CD14-positive monocyte (primary cell): ENCODE data around the gene SLC35E3. TPM values are rescaled to one million over a fixed set of nuclear protein-coding genes. Genes with fewer than 3 reads are reported as not detected.

Experiments
- DNase-seq, 3 donors: peaks; one replicate each; pipeline ENCODE4 v3.0.0-alpha.2; 2011 to 2022
- H2AFZ ChIP-seq: 2 replicates; pipeline ENCODE4 v1.6.0; 2012; ENCODE audit warnings: mild to moderate bottlenecking, low read depth, low read length, inconsistent platforms; ENCODE audit not compliant: insufficient read depth, poor library complexity, severe bottlenecking
- H3K27ac ChIP-seq, 2 donors: 1 replicate in 1 of 2; 2 replicates in 1 of 2; pipeline ENCODE4 v1.5.1; 2012 to 2013; ENCODE audit warnings: low read length in 2 of 2, control low read depth in 1 of 2, inconsistent platforms in 1 of 2, low read depth in 1 of 2, mild to moderate bottlenecking in 1 of 2
- H3K27me3 ChIP-seq, 2 donors: one replicate each; pipeline versions ENCODE4 v1.6.0 to v1.6.1; 2011 to 2013; ENCODE audit warnings: low read length in 2 of 2; ENCODE audit not compliant: control insufficient read depth in 2 of 2, insufficient read depth in 2 of 2
- H3K36me3 ChIP-seq, 2 donors: replicated peaks in 1 of 2; 1 replicate in 1 of 2; 2 replicates in 1 of 2; pipeline versions ENCODE4 v1.5.1 to v1.6.1; 2012 to 2013; ENCODE audit warnings: low read length in 2 of 2, control low read depth in 1 of 2, inconsistent platforms in 1 of 2, mild to moderate bottlenecking in 1 of 2; ENCODE audit not compliant: insufficient read depth in 2 of 2, control insufficient read depth in 1 of 2
- H3K4me1 ChIP-seq, 2 donors: 1 replicate in 1 of 2; 2 replicates in 1 of 2; pipeline versions ENCODE4 v1.5.1 to v1.6.1; 2012 to 2013; ENCODE audit warnings: low read length in 2 of 2, control low read depth in 1 of 2, inconsistent platforms in 1 of 2, mild to moderate bottlenecking in 1 of 2, moderate library complexity in 1 of 2; ENCODE audit not compliant: insufficient read depth in 2 of 2, control insufficient read depth in 1 of 2
- H3K4me2 ChIP-seq: replicated peaks from 2 replicates; pipeline ENCODE3; 2012; ENCODE audit warnings: low read length, moderate library complexity, mild to moderate bottlenecking; ENCODE audit not compliant: poor library complexity, severe bottlenecking; ENCODE audit errors: extremely low read depth
- H3K4me3 ChIP-seq, 3 experiments: fragments of 200-600 bp in 1 of 3; sonication (generic) in 1 of 3; replicated peaks in 1 of 3; 1 replicate in 2 of 3; 2 replicates in 1 of 3; pipeline ENCODE4 v1.5.1; 2011 to 2013; ENCODE audit warnings: low read length in 3 of 3, mild to moderate bottlenecking in 3 of 3, control low read depth in 2 of 3, low read depth in 2 of 3, inconsistent platforms in 1 of 3, moderate library complexity in 1 of 3
- H3K79me2 ChIP-seq: 2 replicates; pipeline ENCODE4 v1.6.0; 2012; ENCODE audit warnings: mild to moderate bottlenecking, control low read depth, inconsistent platforms, low read length, moderate library complexity; ENCODE audit not compliant: insufficient read depth
- H3K9ac ChIP-seq: 2 replicates; pipeline ENCODE4 v1.6.0; 2017; ENCODE audit warnings: low read length, mild to moderate bottlenecking; ENCODE audit not compliant: insufficient read depth, poor library complexity, severe bottlenecking
- H3K9me3 ChIP-seq, 2 donors: replicated peaks in 1 of 2; 1 replicate in 1 of 2; 2 replicates in 1 of 2; pipeline versions ENCODE4 v1.5.1 to v1.6.1; 2012 to 2013; ENCODE audit warnings: low read length in 2 of 2, control low read depth in 1 of 2; ENCODE audit not compliant: control insufficient read depth in 1 of 2, insufficient read depth in 1 of 2
- H4K20me1 ChIP-seq: 2 replicates; pipeline ENCODE4 v1.6.0; 2012; ENCODE audit warnings: mild to moderate bottlenecking, low read length, control low read depth, moderate library complexity; ENCODE audit not compliant: insufficient read depth
- H3K27ac Mint-ChIP-seq, 7 donors: one replicate each; pipeline ENCODE4 v1.8.0; 2020; ENCODE audit warnings: mild to moderate bottlenecking in 7 of 7, mixed read lengths in 7 of 7, moderate library complexity in 6 of 7, inconsistent platforms in 2 of 7
- H3K27me3 Mint-ChIP-seq, 3 donors: one replicate each; pipeline ENCODE4 v1.8.0; 2021 to 2022; ENCODE audit warnings: low read depth in 3 of 3, mild to moderate bottlenecking in 3 of 3, mixed read lengths in 3 of 3, moderate library complexity in 3 of 3, inconsistent platforms in 1 of 3
- H3K36me3 Mint-ChIP-seq, 2 donors: one replicate each; pipeline ENCODE4 v1.8.0; 2020; ENCODE audit warnings: mixed read lengths in 2 of 2, inconsistent platforms in 1 of 2, mild to moderate bottlenecking in 1 of 2
- H3K4me1 Mint-ChIP-seq: one replicate; pipeline ENCODE4 v1.8.0; 2020; ENCODE audit warnings: mild to moderate bottlenecking, mixed read lengths
- H3K4me3 Mint-ChIP-seq, 2 donors: one replicate each; pipeline ENCODE4 v1.8.0; 2020; ENCODE audit warnings: mild to moderate bottlenecking in 2 of 2, mixed read lengths in 2 of 2, moderate library complexity in 1 of 2
- H3K9me3 Mint-ChIP-seq, 7 donors: one replicate each; pipeline ENCODE4 v1.8.0; 2020 to 2022; ENCODE audit warnings: mixed read lengths in 7 of 7, mild to moderate bottlenecking in 6 of 7, moderate library complexity in 6 of 7, inconsistent platforms in 2 of 7
- CTCF ChIP-seq: fragments of 200-600 bp; IDR thresholded peaks from one replicate; pipeline ENCODE4 v1.8.0; 2022; ENCODE audit warnings: antibody characterized with exemption, mild to moderate bottlenecking
- WGBS: methylation state at CpG from one replicate; pipeline ENCODE4 v1.1.5; 2013; ENCODE audit warnings: missing lambda C conversion rate; ENCODE audit not compliant: insufficient coverage; 5-methylcytosine and 5-hydroxymethylcytosine counted together
- intact Hi-C, 2 donors: fragments of 100-400 bp; cut with micrococcal nuclease; formaldehyde crosslinking; loops; one replicate each; pipeline versions ENCODE4 v1.15.0 to v1.15.1; 2023
- polyA plus RNA-seq, 3 donors: library from polyadenylated mRNA; depleted of rRNA in 1 of 3; unstranded in 2 of 3; stranded (reverse) in 1 of 3; fragments of 300-500 nt in 2 of 3; fragments of >200 nt in 1 of 3; fragmentation: Illumina TruSeq in 2 of 3; gene quantifications; 1 replicate in 2 of 3; 2 replicates in 1 of 3; pipeline ENCODE4 v1.2.3, GENCODE V29; 2012 to 2021

Gene SLC35E3
- polyA plus RNA-seq, 3 donors = 4.3 to 12.4 (median 10.9) TPM

- Mint-ChIP-seq H3K4me3 (no peak overlapping the region), H3K27me3 (peaks cover 0 to 4% (median 0%) of the 10 kb centered on the region in 3 donors), H3K4me1 (no peaks in the 10 kb centered on the region), H3K9me3 (no peaks in the 10 kb centered on the region), H3K36me3 (peaks cover 36 to 66% of the 10 kb centered on the region in 2 donors), H3K27ac (peak overlapping the region in 2 of 7 donors; percentile 13 to 71)
- no peak for TF ChIP-seq CTCF
- no peak overlapping the region for H3K9ac ChIP-seq
- H4K20me1 ChIP-seq = no peaks in the 10 kb centered on the region
- no peak overlapping the region for H3K4me2 ChIP-seq
- H3K9me3 ChIP-seq = no peaks in the 10 kb centered on the region
- no peak overlapping the region for H2AFZ ChIP-seq
- intact Hi-C loops = no loop called here
- DNase-seq = no peak
- no peak overlapping the region for H3K27ac ChIP-seq
- peaks cover 50 to 82% of the 10 kb centered on the region in 2 donors for H3K36me3 ChIP-seq
- no peaks in the 10 kb centered on the region for H3K27me3 ChIP-seq
- no peaks in the 10 kb centered on the region for H3K4me1 ChIP-seq
- WGBS = no CpG with 5 or more reads among the region's 7 CpGs
- no peak overlapping the region for H3K4me3 ChIP-seq
- no peaks in the 10 kb centered on the region for H3K79me2 ChIP-seq
Observed at GRCh38 chr12:68727776-68728175, 18.2 kb upstream of the SLC35E3 start.

- peaks cover 52 to 80% of the 10 kb centered on the region in 2 donors for H3K36me3 ChIP-seq
- Mint-ChIP-seq H3K27me3 (peaks cover 0 to 2% (median 0%) of the 10 kb centered on the region in 3 donors), H3K4me3 (no peak overlapping the region), H3K9me3 (no peaks in the 10 kb centered on the region), H3K27ac (peak overlapping the region in 1 of 7 donors; percentile 61), H3K36me3 (peaks cover 39 to 63% of the 10 kb centered on the region in 2 donors), H3K4me1 (no peaks in the 10 kb centered on the region)
- H3K27me3 ChIP-seq = no peaks in the 10 kb centered on the region
- intact Hi-C loops = no loop called here
- no peak overlapping the region for H3K27ac ChIP-seq
- H3K79me2 ChIP-seq = no peaks in the 10 kb centered on the region
- no peaks in the 10 kb centered on the region for H4K20me1 ChIP-seq
- WGBS = 100% methylated on average over 3 of the region's 4 CpGs
- no peak for DNase-seq
- no peak overlapping the region for H2AFZ ChIP-seq
- H3K4me2 ChIP-seq = no peak overlapping the region
- no peak overlapping the region for H3K4me3 ChIP-seq
- no peak for TF ChIP-seq CTCF
- no peaks in the 10 kb centered on the region for H3K4me1 ChIP-seq
- no peaks in the 10 kb centered on the region for H3K9me3 ChIP-seq
- H3K9ac ChIP-seq = no peak overlapping the region
Observed at GRCh38 chr12:68733661-68734071, 12.3 kb upstream of the SLC35E3 start.
